ENCODE data around the gene ADK. TPM values are rescaled to one million over a fixed set of nuclear protein-coding genes. Genes with fewer than 3 reads are reported as not detected.

ADK gene
- total RNA-seq, 3 donors from 2014 or later (not counting 1 experiment from before 2014, with no cell fraction given): 13.4 to 16.1 (median 14.1) TPM

GRCh38 chr10:74123081-74123480, 27.9 kb upstream of the ADK start:
- H3K4me1 Mint-ChIP-seq: peaks cover 7 to 8% of the 10 kb centered on the region in 2 donors
- peaks cover 27% of the 10 kb centered on the region for H3K36me3 Mint-ChIP-seq
- no peak overlapping the region for H3K27ac ChIP-seq (ENCODE audit: low read length)
- 31% methylated on average over 1 of the region's 1 CpG for WGBS (ENCODE audit: insufficient coverage)
- peaks cover 78% of the 10 kb centered on the region for H3K36me3 ChIP-seq (ENCODE audit: control insufficient read depth, insufficient read depth, low read length)
- no peaks in the 10 kb centered on the region for H3K4me1 ChIP-seq (ENCODE audit: control insufficient read depth, insufficient read depth, low read length)
- H3K27ac Mint-ChIP-seq: peak overlapping the region; percentile 74 to 76
- DNase-seq (no peak), ATAC-seq (no peak)
- no peak overlapping the region for H3K4me3 Mint-ChIP-seq
- H3K27me3 Mint-ChIP-seq (ENCODE audit: low read depth in 2 of 2): no peaks in the 10 kb centered on the region
- no peaks in the 10 kb centered on the region for H3K9me3 ChIP-seq (ENCODE audit: control insufficient read depth, insufficient read depth, low read length)
- H3K9me3 Mint-ChIP-seq: no peaks in the 10 kb centered on the region
- TF ChIP-seq CTCF (IDR thresholded peaks at IDR 0.05): no peak
- intact Hi-C loops (cut with micrococcal nuclease): no loop called here
- H3K4me3 ChIP-seq (ENCODE audit: low read length): no peak overlapping the region
- H3K27me3 ChIP-seq (ENCODE audit: control insufficient read depth, insufficient read depth, low read length): no peaks in the 10 kb centered on the region

DNA sequence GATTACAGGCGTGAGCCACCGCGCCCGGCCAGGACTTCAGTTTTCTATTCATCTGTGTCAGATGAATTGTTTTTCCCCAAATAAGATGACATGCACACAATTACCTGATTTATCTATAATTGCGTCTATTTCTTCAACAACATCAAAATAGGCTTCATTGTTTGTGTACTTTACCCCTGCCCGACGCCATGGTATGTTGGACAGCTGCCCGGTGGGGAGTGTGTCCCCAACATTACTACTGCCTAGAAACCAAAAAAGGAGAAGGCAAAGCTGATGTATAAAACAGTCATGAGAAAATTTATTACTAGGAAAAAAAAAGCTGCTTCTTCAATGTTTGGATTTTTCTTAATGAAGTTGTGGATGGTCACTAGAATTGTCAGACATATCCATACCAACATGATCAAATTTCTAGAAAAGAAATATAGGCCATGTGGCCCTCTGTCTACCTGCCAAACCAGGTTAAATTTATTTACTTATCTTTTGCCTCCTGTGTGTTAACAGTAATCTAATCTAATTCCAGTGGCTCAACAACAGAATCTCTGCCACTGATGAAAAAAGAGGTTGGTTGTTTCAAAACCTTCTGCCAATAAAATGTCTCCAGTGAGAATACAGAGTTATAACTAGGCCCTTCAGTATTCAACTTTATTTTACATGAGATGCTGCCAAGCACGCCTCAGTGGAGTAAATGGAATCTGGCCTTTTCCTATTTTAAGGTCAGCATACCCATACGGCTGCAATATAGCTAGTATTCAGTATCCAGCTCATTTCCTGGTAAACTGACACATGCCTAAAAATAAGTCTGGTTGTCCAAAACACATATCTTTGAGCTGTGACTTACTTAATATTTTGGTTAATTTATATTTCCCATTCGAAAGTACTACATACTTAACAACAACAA, 16.8 kb upstream of the ADK start:
- Mint-ChIP-seq H3K4me1 (no peaks in the 10 kb centered on the region), H3K27ac (no peak overlapping the region), H3K27me3 (ENCODE audit: low read depth in 2 of 2) (no peaks in the 10 kb centered on the region), H3K36me3 (peaks cover 36% of the 10 kb centered on the region), H3K4me3 (no peak overlapping the region), H3K9me3 (no peaks in the 10 kb centered on the region)
- Histone ChIP-seq H3K4me1 (ENCODE audit: control insufficient read depth, insufficient read depth, low read length) (no peaks in the 10 kb centered on the region), H3K27ac (ENCODE audit: low read length) (no peak overlapping the region), H3K9me3 (ENCODE audit: control insufficient read depth, insufficient read depth, low read length) (no peaks in the 10 kb centered on the region), H3K4me3 (ENCODE audit: low read length) (no peak overlapping the region), H3K27me3 (ENCODE audit: control insufficient read depth, insufficient read depth, low read length) (no peaks in the 10 kb centered on the region), H3K36me3 (ENCODE audit: control insufficient read depth, insufficient read depth, low read length) (peaks cover 75% of the 10 kb centered on the region)
- WGBS (ENCODE audit: insufficient coverage): 96% methylated on average over 9 of the region's 11 CpGs
- intact Hi-C loops (cut with micrococcal nuclease): no loop called here
- DNase-seq (no peak), ATAC-seq (no peak)
- TF ChIP-seq CTCF (IDR thresholded peaks at IDR 0.05): no peak

DNA sequence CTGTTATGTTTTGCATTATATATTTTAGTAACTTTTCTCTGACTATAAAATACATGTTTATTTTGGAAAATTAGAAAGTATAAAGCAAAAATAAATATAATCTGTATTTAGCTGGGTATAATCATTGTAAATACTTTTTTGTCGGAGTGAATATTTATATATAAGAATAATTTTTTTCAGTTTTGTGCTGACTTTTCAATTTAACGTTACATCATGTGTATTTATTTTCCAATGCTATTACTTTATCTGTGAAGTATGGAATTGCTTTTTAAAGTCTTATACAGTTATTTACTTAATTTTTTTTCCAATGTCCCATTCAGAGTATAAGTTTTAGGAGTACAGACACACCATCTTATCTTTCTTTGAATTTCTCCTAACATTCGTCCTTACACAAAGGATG, 15.6 kb upstream of the ADK start:
- peaks cover 63% of the 10 kb centered on the region for H3K36me3 ChIP-seq (ENCODE audit: control insufficient read depth, insufficient read depth, low read length)
- intact Hi-C loops (cut with micrococcal nuclease): no loop called here
- H3K27me3 Mint-ChIP-seq (ENCODE audit: low read depth in 2 of 2): no peaks in the 10 kb centered on the region
- no peak overlapping the region for H3K4me3 ChIP-seq (ENCODE audit: low read length)
- H3K27me3 ChIP-seq (ENCODE audit: control insufficient read depth, insufficient read depth, low read length): no peaks in the 10 kb centered on the region
- H3K4me3 Mint-ChIP-seq: no peak overlapping the region
- 100% methylated on average over 1 of the region's 3 CpGs for WGBS (ENCODE audit: insufficient coverage)
- H3K4me1 Mint-ChIP-seq: no peaks in the 10 kb centered on the region
- H3K36me3 Mint-ChIP-seq: peaks cover 36% of the 10 kb centered on the region
- no peak for TF ChIP-seq CTCF (IDR thresholded peaks at IDR 0.05)
- no peaks in the 10 kb centered on the region for H3K9me3 ChIP-seq (ENCODE audit: control insufficient read depth, insufficient read depth, low read length)
- DNase-seq (no peak), ATAC-seq (no peak)
- no peak overlapping the region for H3K27ac ChIP-seq (ENCODE audit: low read length)
- no peaks in the 10 kb centered on the region for H3K9me3 Mint-ChIP-seq
- H3K4me1 ChIP-seq (ENCODE audit: control insufficient read depth, insufficient read depth, low read length): no peaks in the 10 kb centered on the region
- peak overlapping the region in 1 of 2 donors; percentile 31 for H3K27ac Mint-ChIP-seq
